Measurements from ENCODE around the gene SGCG. TPM values are rescaled to one million over a fixed set of nuclear protein-coding genes. Genes with fewer than 3 reads are reported as not detected.
A peak's percentile ranks its signal among the peaks of the same experiment; 100 is the strongest.

SGCG gene
- total RNA-seq, 1 experiment from 2014 or later: not detected

GRCh38 chr13:23348262-23349127 is 167.7 kb downstream of the SGCG start:
- Mint-ChIP-seq H3K4me1 (no peaks in the 10 kb centered on the region; a peak in 1 of 4 replicates), H3K27me3 (ENCODE audit: low read depth) (no peaks in the 10 kb centered on the region), H3K9me3 (no peaks in the 10 kb centered on the region; a peak in 1 of 5 replicates), H3K4me3 (no peak overlapping the region), H3K36me3 (ENCODE audit: insufficient read depth in 1 of 3, low read depth in 3 of 3) (peaks cover 51 to 69% (median 57%) of the 10 kb centered on the region in 3 experiments; a peak in 6 of 7 replicates), H3K27ac (no peak overlapping the region; a peak in 1 of 7 replicates)
- H2BK120ac ChIP-seq (ENCODE audit: low read depth, low read length, poor library complexity, severe bottlenecking): no peak overlapping the region
- H2BK12ac ChIP-seq (ENCODE audit: insufficient read length, low read depth, low read length): no peak overlapping the region
- H4K91ac ChIP-seq (ENCODE audit: insufficient read length, low read depth, low read length): no peak overlapping the region
- 0 out of 2 replicates have a peak, but pooled peaks cover 4% of the 10 kb centered on the region for H3K79me2 ChIP-seq (ENCODE audit: insufficient read depth, low read length)
- no peak overlapping the region for H2AK5ac ChIP-seq (ENCODE audit: insufficient read length, low read length)
- no peaks in the 10 kb centered on the region for H3K23me2 ChIP-seq (ENCODE audit: insufficient read length, low read depth, low read length, poor library complexity, severe bottlenecking)
- no peak overlapping the region for H3T11ph ChIP-seq (ENCODE audit: low read length)
- H3K27ac ChIP-seq (ENCODE audit: insufficient read length, low read depth, low read length): no peak overlapping the region
- H2BK5ac ChIP-seq (ENCODE audit: insufficient read length, low read length): no peak overlapping the region
- H4K20me1 ChIP-seq (ENCODE audit: control insufficient read depth, insufficient read depth, insufficient read length): no peaks in the 10 kb centered on the region
- no peak overlapping the region for H2AFZ ChIP-seq (ENCODE audit: low read length)
- TF ChIP-seq, protein P1, sequence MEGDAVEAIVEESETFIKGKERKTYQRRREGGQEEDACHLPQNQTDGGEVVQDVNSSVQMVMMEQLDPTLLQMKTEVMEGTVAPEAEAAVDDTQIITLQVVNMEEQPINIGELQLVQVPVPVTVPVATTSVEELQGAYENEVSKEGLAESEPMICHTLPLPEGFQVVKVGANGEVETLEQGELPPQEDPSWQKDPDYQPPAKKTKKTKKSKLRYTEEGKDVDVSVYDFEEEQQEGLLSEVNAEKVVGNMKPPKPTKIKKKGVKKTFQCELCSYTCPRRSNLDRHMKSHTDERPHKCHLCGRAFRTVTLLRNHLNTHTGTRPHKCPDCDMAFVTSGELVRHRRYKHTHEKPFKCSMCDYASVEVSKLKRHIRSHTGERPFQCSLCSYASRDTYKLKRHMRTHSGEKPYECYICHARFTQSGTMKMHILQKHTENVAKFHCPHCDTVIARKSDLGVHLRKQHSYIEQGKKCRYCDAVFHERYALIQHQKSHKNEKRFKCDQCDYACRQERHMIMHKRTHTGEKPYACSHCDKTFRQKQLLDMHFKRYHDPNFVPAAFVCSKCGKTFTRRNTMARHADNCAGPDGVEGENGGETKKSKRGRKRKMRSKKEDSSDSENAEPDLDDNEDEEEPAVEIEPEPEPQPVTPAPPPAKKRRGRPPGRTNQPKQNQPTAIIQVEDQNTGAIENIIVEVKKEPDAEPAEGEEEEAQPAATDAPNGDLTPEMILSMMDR (conservative IDR thresholded peaks at IDR 0.05): peak; percentile 51; the same call in 2 of the 3 replicates
- no peak overlapping the region for H3K4me2 ChIP-seq (ENCODE audit: insufficient read depth, insufficient read length, low read length)
- H3K23ac ChIP-seq (ENCODE audit: insufficient read length, low read depth, low read length): no peak overlapping the region
- H2BK20ac ChIP-seq (ENCODE audit: low read depth, low read length, poor library complexity, severe bottlenecking): no peak overlapping the region
- H3K9ac ChIP-seq (ENCODE audit: extremely low read depth, insufficient read length, low read length): no peak overlapping the region
- no peak overlapping the region for H3K56ac ChIP-seq (ENCODE audit: insufficient read length, low read depth, low read length)
- no peak overlapping the region for H2BK15ac ChIP-seq (ENCODE audit: low read depth, low read length)
- H3K9me3 ChIP-seq (ENCODE audit: control insufficient read depth, low read depth, low read length): no peaks in the 10 kb centered on the region
- WGBS (ENCODE audit: extremely low coverage, insufficient read length, low lambda C conversion rate): no CpG with 5 or more reads among the region's 4 CpGs
- no peak overlapping the region for H3K18ac ChIP-seq (ENCODE audit: insufficient read length, low read depth, low read length)
- H3K14ac ChIP-seq (ENCODE audit: insufficient read depth, low read length): no peak overlapping the region
- no peak for DNase-seq
- H3K27me3 ChIP-seq (ENCODE audit: insufficient read depth, low read length): no peaks in the 10 kb centered on the region
- H3K4ac ChIP-seq (ENCODE audit: low read depth, low read length): no peak overlapping the region
- H4K5ac ChIP-seq (ENCODE audit: insufficient read length, low read depth, low read length): no peak overlapping the region
- peaks cover 5% of the 10 kb centered on the region for H3K79me1 ChIP-seq (ENCODE audit: insufficient read depth, low read depth, low read length, poor library complexity, severe bottlenecking)
- no peaks in the 10 kb centered on the region for H3K4me1 ChIP-seq (ENCODE audit: insufficient read depth, low read length)
- no peak overlapping the region for H4K8ac ChIP-seq (replicated peaks; ENCODE audit: insufficient read length, low read depth, low read length)

All from H9 (cell line).